ENCODE data around the gene LPAR3. TPM values are rescaled to one million over a fixed set of nuclear protein-coding genes. Genes with fewer than 3 reads are reported as not detected.

Gene LPAR3
- total RNA-seq, 4 donors from 2014 or later: 13.0 to 19.0 (median 14.5) TPM

DNA sequence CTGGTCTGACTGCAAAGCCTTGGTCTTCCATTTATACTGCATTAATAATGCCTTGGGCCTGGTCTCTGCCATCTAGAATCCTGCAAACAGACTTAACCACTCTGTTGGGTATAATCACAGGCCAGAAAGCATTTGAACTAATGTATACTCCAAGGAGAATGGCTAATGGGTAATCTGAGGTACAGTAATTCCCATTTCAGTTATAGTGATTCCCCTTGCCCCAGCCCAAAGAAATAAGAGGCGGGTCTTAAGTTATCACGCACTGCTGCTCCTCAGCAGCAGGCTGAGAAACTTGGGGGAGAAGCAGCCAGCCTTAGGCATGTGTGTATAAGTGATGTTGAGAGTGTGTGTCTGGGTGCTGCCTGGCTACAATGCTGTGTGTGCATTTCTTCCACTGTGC lies 2.4 kb downstream of the LPAR3 start:
- intact Hi-C loops (cut with DNase I; ENCODE audit: low total_unique reads): no loop called here
- 58 to 79% methylated on average over 2 of the region's 2 CpGs for WGBS, 2 donors
- DNase-seq (ENCODE audit: low spot score in 2 of 2): no peak
- TF ChIP-seq, protein P1, sequence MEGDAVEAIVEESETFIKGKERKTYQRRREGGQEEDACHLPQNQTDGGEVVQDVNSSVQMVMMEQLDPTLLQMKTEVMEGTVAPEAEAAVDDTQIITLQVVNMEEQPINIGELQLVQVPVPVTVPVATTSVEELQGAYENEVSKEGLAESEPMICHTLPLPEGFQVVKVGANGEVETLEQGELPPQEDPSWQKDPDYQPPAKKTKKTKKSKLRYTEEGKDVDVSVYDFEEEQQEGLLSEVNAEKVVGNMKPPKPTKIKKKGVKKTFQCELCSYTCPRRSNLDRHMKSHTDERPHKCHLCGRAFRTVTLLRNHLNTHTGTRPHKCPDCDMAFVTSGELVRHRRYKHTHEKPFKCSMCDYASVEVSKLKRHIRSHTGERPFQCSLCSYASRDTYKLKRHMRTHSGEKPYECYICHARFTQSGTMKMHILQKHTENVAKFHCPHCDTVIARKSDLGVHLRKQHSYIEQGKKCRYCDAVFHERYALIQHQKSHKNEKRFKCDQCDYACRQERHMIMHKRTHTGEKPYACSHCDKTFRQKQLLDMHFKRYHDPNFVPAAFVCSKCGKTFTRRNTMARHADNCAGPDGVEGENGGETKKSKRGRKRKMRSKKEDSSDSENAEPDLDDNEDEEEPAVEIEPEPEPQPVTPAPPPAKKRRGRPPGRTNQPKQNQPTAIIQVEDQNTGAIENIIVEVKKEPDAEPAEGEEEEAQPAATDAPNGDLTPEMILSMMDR (IDR thresholded peaks at IDR 0.05): no peak
- TF ChIP-seq POLR2A (IDR thresholded peaks at IDR 0.05): no peak
- H3K4me3 ChIP-seq (ENCODE audit: low read depth, poor library complexity, severe bottlenecking): no peak overlapping the region

DNA sequence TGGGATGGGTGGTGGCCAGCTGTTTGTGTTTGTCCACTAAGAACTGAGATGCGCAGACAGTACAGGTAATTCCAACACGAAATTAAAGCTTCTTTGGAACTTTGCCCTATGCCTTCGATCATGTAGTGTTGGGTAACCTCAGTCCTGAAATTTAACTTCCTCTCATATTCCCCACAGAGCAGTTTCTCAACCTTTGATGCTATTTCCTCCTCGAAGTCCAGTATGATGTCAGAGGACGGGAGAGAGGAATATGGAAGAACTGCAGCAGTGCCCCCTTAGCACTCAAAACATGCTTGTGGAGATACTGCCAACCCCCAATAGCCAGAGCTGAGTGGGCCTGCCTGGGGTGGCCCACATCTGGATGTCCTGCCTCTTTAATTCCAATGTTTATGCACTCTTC lies 3.6 kb downstream of the LPAR3 start:
- WGBS, 2 donors: 54 to 65% methylated on average over 5 of the region's 5 CpGs
- H3K4me3 ChIP-seq (ENCODE audit: low read depth, poor library complexity, severe bottlenecking): no peak overlapping the region
- intact Hi-C loops (cut with DNase I; ENCODE audit: low total_unique reads): no loop called here
- no peak for DNase-seq (ENCODE audit: low spot score in 2 of 2)
- TF ChIP-seq, protein P1 (IDR thresholded peaks at IDR 0.05): no peak
- TF ChIP-seq POLR2A (IDR thresholded peaks at IDR 0.05): no peak

DNA sequence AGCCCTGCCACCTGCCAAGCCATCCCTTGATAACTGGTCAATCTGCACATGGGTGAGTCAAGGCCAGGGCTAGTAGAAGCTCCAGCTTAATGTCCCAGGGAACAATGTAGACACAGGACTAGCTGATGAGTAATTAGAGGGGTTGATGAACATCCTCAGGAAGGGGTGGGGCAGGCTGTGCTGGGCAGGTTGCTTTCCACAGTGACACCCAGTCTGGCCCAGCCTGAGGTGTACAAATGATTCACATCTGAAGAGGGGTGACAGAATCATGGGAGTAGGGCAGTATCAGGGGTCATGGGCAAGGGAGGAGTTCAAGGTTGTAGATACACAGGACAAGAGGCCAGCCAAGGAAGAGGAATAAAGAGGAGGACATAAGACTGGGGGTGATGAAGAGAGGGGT lies 4.3 kb downstream of the LPAR3 start:
- TF ChIP-seq POLR2A (IDR thresholded peaks at IDR 0.05): no peak
- TF ChIP-seq, protein P1 (IDR thresholded peaks at IDR 0.05): no peak
- intact Hi-C loops (cut with DNase I; ENCODE audit: low total_unique reads): no loop called here
- no peak overlapping the region for H3K4me3 ChIP-seq (ENCODE audit: low read depth, poor library complexity, severe bottlenecking)
- DNase-seq (ENCODE audit: low spot score in 2 of 2): no peak

DNA sequence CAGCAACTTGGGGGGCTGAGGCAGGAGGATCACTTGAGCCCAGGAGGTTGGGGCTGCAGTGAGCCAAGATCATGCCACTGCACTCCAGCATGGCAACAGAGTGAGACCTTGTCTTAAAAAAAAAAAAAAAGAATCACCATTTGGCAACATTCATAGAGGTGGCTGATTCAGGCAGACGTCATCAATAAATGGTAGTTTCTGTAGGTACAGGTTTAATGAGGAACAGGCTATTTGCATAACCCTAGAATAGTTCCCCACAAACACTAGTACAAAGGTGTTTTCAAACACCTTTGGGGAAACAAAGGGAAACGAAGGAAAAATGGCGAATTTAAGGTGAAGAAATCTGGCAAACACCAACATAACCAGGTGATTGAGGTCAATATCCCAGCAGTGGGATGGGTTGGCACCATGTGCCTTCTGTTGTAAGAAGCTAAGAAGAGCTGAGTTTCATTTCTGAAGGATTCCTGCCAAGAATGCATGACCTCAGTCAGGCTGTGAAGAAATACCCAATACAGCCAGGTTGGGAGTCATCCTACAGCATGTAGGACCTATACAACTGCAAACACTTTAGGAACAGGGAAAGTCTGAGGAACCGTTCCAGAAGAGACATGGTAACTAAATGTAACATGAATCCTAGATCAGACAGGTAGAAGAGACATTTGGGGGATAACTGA lies 5.6 kb downstream of the LPAR3 start:
- 43 to 55% methylated on average over 4 of the region's 4 CpGs for WGBS, 2 donors

DNA sequence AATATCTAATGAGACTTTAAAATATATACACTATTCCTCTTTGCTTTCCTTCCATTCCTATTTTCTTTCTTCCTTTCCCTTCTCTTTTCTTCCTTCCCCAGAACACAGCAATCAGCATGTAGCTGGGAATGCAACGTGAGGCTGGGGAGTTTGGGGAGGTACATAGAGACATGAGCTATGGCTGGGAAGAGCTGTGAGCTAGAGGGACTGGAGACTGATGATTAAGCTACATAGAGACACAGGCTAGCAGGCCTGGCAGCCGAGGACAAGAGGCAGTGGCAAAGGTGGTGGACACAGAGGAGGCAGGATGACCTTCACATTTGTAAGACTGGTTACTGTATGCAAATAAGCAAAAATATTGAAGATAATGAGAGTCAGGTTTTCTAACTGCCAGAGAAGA lies 7.5 kb downstream of the LPAR3 start:
- no peak overlapping the region for H3K4me3 ChIP-seq (ENCODE audit: low read depth, poor library complexity, severe bottlenecking)
- intact Hi-C loops (cut with DNase I; ENCODE audit: low total_unique reads): no loop called here
- 74 to 76% methylated on average over 2 of the region's 2 CpGs for WGBS, 2 donors
- no peak for DNase-seq (ENCODE audit: low spot score in 2 of 2)
- TF ChIP-seq, protein P1 (IDR thresholded peaks at IDR 0.05): no peak
- TF ChIP-seq POLR2A (IDR thresholded peaks at IDR 0.05): no peak

More for the DNA sequence above, 5.6 kb downstream of the LPAR3 start:
- TF ChIP-seq POLR2A (IDR thresholded peaks at IDR 0.05): no peak
- TF ChIP-seq, protein P1 (IDR thresholded peaks at IDR 0.05): no peak
- H3K4me3 ChIP-seq (ENCODE audit: low read depth, poor library complexity, severe bottlenecking): no peak overlapping the region
- intact Hi-C loops (cut with DNase I; ENCODE audit: low total_unique reads): no loop called here
- no peak for DNase-seq (ENCODE audit: low spot score in 2 of 2)
